Stimulated activated CD8-positive, alpha-beta memory T cell treated with anti-CD3 and anti-CD28 coated beads, Interleukin-2, amount 100 ng/mL, for 48 hours (primary cell): ENCODE data around the gene NUDCD2.
A peak's percentile ranks its signal among the peaks of the same experiment; 100 is the strongest.
"Not testable (repeated sequence)": the region's sequence is repeated elsewhere in the genome, so short reads cannot be mapped to it uniquely, and the experiment has no call there.

Source experiments
- DNase-seq, 2 donors: peaks; one replicate each; pipeline ENCODE4 v3.0.0-alpha.2; 2020; ENCODE audit warnings: low read depth in 2 of 2

NUDCD2 gene

DNA sequence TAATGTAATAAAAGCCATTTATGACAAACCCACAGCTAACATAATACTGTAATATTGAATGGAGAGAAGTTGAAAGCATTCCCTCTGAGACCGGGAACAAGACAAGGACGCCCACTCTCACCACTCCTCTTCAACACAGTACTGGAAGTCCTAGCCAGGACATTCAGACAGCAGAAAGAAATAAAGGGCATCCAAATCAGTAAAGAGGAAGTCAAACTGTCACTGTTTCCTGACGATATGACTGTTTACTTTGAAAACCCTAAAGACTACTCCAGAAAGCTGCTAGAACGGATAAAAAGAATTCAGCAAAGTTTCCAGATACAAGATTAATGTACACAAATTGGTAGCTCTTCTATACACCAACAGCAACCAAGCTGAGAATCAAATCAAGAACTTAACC lies 33.8 kb downstream of the NUDCD2 start:
- DNase-seq = not testable (repeated sequence)

DNA sequence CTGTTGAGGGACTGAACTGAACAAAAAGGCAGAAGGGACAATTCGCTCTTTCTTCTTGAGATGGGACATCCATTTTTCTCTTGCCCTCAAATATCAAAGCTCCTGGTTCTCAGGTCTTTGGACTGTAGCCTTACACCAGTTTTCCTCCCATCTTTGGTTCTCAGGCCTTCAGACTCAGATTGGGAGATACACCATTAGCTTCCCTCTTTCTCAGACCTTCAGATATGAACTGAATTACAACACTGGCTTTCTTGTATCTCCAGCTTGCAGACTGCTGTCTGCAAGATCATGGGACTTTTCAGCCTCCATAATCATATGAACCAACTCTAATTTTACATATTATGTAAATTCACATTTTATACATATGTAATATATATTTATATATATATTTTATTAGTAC lies 35.1 kb downstream of the NUDCD2 start:
- no peak for DNase-seq

DNA sequence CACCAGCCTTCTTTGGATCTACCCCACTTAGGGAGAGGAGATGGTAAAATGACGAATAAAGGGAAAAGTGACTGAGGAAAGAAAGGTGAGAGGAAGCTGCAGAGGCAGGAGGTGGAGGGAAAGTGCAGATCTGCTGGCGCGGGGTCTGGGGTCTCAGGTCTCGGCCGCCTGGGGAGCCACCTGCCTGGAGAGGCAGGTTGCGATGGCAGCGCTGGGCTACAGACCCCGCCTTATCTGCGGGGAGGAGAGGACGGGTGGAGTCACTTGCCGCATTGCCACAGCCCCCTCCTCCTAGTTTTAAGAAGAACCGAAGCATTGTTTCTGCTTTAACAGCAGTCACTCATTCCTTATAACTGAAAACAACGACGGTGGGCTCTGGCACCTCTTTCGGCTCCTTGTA lies 44.2 kb downstream of the NUDCD2 start:
- not testable (repeated sequence) for DNase-seq

DNA sequence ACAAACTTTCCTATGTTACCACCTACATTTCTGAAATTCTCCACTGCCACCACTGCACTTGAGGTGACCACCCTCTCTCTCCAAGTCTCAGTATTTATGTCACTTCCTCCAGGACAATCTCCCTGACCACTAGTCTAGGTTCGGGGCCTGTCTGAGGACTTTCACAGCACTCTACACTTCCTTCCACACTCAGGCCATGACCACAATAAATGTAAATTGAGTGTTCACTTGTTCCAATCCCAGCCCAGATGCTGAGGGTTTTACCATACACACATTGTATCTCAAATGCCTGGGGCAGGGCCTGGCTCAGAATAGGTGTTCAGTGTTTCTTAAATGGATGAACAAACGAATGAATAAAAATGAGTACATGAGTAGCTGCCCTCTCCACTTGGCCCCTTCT lies 49.4 kb downstream of the NUDCD2 start:
- no peak for DNase-seq

DNA sequence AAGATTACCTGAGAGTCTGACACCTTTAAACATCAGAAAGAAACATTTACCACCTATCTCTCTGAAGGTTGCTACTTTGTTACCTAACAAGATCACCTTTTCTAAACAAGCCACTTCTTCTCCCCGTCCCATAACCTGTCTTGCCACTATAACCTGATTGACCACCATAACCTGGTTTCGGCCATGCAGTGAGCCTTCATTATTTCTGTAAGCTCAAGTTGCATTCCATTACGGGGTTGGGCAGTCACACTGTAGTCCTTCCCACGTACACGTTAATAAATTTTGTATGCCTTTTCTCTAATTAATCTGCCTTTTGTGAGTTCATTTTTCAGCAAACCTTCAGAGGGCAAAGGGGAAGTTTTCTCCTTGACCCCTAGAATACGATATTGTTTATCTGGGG lies 50.5 kb downstream of the NUDCD2 start:
- DNase-seq = no peak

DNA sequence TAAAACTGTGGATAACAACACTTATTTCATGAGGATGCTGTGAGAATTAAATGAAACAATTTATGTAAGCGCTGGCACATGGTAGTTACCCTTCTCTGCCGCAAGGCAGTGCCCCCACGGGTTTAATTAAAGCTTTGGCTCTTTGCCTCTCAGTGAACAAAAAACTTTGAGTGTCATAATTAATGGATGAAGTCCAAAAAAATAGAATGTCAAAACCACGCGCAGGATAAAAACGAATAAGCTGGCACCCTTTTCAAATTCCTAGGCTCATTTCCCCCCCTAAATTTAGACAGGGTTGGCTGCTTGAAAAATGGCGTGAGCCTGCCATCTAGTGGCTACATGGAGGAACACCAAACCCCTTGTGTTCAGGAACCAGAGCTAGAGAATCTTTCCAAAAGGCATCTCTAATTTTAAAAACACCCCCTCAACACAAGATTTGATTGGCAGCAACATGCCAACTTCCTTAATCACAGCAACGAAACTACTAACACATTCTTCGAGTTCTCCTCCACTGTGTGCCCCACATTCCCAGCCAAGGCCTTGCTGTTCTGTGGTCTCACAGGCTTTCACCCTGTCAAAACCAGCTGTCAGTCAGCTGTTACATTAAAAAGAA lies 51.5 kb downstream of the NUDCD2 start:
- DNase-seq = peak; percentile 27 to 30

DNA sequence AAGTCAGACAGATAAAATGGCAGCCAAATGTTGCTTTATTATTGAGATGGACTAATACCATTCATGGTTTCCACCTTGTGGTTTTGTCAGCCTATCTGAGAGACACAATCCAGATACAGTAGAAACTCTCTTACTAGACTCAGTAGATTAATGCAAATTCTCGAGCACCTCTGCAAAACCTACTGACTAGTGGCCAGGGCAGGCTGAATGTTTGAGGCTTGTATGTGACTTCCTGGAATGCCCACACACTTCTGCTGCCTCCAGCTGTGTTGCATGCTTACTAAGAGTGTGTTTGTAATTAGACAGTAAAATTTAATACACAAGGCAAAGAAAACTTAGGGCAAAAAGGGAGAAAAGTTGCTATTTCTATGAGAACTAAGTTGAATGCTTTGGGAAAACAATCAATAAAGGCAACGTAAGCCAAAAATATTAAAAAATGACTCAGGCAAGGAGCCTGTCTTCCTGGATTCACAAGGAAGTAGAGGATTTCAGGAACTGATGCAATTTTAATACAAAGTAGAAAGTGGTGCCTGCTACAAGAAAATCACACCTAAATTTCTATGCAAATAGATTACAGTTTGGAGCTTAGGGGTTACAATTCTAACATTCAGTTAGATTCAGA lies 52.8 kb downstream of the NUDCD2 start:
- DNase-seq = no peak

DNA sequence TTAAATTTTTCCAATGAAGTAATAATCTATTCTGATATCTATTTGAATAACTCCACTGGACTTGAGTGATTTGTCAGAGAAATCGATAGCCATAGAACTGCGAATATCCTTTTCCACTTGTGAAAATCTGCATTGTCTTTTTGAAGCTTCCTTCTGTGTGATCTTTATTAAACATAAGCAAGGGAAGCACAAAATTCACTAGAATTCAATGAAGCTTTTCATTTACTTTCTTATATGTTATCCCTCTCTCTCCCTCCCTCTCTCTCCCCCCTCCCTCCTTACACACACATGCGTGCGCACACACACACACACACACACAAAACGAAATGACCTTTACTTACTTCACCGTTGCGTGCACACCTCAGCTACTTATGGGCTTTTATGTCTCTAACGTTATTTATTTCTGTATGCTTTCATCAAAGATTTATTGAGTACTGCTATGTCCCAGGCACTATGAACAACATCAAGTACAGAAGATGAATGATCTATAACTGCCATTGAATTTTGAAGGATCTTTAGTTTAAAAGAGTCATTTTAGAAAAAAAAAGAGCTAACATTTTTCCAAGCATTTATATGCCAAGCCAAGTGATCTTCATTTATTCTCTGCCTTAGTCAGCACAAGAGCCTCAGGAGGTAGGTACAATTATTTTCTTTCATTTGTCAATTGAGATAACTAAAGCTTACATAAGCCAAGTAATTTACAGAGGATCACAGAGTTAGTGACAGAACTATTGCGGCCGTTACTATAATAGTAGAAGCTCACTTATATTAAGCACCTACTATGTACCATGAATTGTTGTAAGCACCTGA lies 55.3 kb downstream of the NUDCD2 start:
- DNase-seq = no peak

DNA sequence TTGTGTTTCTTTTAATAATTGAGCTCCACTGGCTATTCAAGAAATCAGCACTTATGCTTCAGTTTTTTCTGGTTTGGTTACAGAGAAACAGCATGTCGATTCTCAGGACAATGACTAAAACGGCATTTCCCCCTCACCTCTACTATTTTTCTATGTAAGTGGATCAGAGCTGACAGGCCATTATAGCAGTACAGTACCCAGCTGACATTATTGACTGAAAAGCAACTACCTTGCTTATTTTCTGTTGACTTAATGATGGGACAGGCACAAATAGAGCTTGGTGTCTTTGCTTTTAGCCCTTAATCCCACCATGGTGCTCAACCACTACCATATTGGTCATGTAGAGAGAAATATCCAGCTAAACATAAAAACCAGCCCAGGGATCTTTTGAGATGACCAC lies 57.9 kb downstream of the NUDCD2 start:
- DNase-seq = no peak

DNA sequence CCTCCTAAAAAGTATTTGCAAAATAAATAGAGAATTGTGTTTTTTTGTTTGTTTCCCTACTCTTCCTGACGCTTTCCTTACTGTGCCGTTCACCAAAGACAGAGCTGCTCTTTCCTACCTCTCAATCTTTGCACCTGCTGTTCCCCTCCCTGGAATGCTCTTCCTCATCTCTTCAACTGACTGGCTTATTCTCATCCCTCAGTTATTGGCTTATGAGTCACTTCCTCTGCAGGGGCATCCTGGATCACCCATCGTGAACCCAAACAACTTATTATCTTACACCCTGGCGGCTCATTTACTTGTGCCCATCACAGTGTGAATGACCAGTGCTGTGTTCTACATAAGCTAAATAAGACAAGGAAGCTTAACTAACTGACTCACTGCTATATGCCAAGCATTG lies 58.6 kb downstream of the NUDCD2 start:
- DNase-seq = no peak

DNA sequence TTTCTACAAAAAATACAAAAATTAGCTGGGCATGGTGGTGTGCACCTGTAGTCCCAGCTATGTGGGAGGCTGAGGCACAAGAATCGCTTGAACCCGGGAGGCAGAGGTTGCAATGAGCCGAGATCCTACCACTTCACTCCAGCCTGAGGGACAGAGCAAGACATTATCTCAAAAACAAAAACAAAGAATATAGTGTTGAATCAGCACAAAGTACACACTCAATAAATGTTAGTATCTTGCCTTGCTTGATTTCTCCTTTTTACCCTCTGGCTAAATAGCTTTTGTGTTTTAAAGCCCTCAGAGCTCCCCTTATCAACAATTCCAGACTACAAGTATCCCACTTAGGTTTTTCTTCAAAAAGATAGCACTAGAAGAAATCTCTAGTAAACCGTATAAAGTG lies 60.0 kb downstream of the NUDCD2 start:
- no peak for DNase-seq

DNA sequence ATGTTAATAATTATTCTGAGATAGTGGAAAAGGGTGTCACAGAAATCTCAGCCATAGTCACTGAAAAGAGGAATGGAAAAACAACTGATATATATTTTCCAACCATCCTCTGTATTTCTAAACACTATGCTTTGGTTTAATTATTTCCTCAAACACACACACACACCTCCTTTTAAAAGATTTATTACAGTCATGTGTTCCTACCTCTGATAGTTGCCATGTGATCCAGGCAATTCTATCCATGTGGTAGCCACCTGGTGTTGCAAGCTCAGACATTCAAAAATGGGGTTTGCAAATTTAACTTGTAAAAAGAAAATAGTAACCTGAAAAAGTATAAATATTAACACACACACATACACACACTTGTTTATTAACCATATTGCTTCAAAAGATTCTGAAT lies 62.5 kb downstream of the NUDCD2 start:
- DNase-seq = no peak

DNA sequence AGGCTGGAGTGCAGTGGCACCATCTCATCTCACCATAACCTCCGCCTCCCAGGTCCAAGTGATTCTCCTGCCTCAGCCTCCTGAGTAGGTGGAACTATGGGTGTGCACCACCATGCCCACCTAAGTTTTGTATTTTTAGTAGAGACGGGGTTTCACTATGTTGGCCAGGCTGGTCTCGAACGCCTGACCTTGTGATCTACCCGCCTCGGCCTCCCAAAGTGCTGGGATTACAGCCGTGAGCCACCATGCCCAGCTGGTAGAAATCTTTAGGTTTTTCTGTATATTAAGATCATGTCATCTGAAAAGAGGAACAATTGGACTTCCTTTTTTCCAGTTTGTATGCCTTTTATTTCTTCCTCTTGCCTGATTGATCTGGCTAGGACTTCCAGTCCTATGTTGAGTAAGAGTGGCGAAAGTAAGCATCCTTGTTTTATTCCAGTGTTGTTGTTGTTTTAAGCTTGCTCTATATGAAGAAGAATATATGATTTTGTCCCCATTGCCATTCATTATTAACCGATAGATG lies 63.0 kb downstream of the NUDCD2 start:
- not testable (repeated sequence) for DNase-seq
